ENCODE results near the gene CPT1A. TPM values are rescaled to one million over a fixed set of nuclear protein-coding genes. Genes with fewer than 3 reads are reported as not detected.

CPT1A gene
- total and polyA plus RNA-seq, 10 of the 15 experiments (the other 5 are each of a cell fraction or from before 2014, with no cell fraction given) = 1.1 to 17.5 (median 6.0) TPM

DNA sequence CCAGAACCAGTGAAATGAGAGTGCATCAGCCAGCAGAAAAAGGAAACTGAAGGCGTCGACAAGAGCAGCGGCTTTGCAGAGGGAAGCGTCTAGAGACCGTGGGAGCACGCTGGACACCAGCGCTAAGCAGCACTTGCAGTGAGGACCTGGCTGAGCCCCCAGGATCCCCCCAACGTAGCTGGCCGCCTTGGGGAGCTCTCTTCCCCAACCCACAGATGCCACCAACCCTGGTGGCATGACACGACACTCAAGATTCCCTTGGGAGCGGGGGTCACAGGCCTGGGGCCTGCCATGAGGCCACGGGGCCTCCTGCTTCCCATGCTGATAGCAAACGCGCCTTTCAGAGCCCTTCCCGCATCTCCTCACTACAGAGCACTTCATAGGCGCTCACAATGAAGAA lies 77.0 kb downstream of the CPT1A start:
- no peak overlapping the region for H2AFZ ChIP-seq (ENCODE audit: control insufficient read depth, low read depth, low read length)
- no peaks in the 10 kb centered on the region for H3K9me3 ChIP-seq (replicated peaks; ENCODE audit: control insufficient read depth, insufficient read depth, low read length)
- H3K27me3 ChIP-seq (replicated peaks in 1 of 2; ENCODE audit: control insufficient read depth in 2 of 2, insufficient read depth in 2 of 2, low read length in 1 of 2) = no peaks in the 10 kb centered on the region
- no peak for ATAC-seq
- no TSS peak for BruUV-seq (replicated peaks)
- in situ Hi-C loops (cut with MboI) = no loop called here
- H3K4me1 ChIP-seq (ENCODE audit: control insufficient read depth, insufficient read depth, low read length) = peaks cover 5% of the 10 kb centered on the region; the same call in 1 of the 2 replicates
- 89% methylated on average over 16 of the region's 16 CpGs for WGBS (ENCODE audit: insufficient coverage, insufficient replicate concordance, low lambda C conversion rate, missing lambda C conversion rate)
- intact Hi-C loops (cut with micrococcal nuclease; ENCODE audit: unreplicated experiment) = no loop called here
- no peak overlapping the region for H3K4me3 ChIP-seq
- TF ChIP-seq TAF1 (IDR thresholded peaks at IDR 0.05; ENCODE audit: borderline replicate concordance, low read depth, low read length) (no peak), DPF2 (IDR thresholded peaks at IDR 0.05) (no peak), RBBP5 (conservative IDR thresholded peaks at IDR 0.05) (no peak), ZSCAN29 (IDR thresholded peaks at IDR 0.05) (no peak), STAT3 (IDR thresholded peaks at IDR 0.05; ENCODE audit: low read depth, low read length) (no peak), ZNF217 (IDR thresholded peaks at IDR 0.05) (no peak), MYB (IDR thresholded peaks at IDR 0.05; ENCODE audit: borderline replicate concordance, low read depth, low read length) (no peak), HDGF (IDR thresholded peaks at IDR 0.05) (no peak), CHD1 (IDR thresholded peaks at IDR 0.05; ENCODE audit: low read depth, low read length) (no peak), NR2C2 (IDR thresholded peaks at IDR 0.05; ENCODE audit: borderline replicate concordance, control insufficient read depth, insufficient read length, low read depth) (no peak)
- TF ChIP-seq, protein P1, sequence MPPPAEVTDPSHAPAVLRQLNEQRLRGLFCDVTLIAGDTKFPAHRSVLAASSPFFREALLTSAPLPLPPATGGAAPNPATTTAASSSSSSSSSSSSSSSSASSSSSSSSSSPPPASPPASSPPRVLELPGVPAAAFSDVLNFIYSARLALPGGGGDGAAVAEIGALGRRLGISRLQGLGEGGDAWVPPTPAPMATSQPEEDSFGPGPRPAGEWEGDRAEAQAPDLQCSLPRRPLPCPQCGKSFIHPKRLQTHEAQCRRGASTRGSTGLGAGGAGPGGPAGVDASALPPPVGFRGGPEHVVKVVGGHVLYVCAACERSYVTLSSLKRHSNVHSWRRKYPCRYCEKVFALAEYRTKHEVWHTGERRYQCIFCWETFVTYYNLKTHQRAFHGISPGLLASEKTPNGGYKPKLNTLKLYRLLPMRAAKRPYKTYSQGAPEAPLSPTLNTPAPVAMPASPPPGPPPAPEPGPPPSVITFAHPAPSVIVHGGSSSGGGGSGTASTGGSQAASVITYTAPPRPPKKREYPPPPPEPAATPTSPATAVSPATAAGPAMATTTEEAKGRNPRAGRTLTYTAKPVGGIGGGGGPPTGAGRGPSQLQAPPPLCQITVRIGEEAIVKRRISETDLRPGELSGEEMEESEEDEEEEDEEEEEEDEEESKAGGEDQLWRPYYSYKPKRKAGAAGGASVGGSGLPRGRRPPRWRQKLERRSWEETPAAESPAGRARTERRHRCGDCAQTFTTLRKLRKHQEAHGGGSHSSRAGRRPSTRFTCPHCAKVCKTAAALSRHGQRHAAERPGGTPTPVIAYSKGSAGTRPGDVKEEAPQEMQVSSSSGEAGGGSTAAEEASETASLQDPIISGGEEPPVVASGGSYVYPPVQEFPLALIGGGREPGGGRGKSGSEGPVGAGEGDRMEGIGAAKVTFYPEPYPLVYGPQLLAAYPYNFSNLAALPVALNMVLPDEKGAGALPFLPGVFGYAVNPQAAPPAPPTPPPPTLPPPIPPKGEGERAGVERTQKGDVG (CRISPR knock-in tag; IDR thresholded peaks at IDR 0.05) = no peak
- TF ChIP-seq, protein P2, sequence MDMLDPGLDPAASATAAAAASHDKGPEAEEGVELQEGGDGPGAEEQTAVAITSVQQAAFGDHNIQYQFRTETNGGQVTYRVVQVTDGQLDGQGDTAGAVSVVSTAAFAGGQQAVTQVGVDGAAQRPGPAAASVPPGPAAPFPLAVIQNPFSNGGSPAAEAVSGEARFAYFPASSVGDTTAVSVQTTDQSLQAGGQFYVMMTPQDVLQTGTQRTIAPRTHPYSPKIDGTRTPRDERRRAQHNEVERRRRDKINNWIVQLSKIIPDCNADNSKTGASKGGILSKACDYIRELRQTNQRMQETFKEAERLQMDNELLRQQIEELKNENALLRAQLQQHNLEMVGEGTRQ (IDR thresholded peaks at IDR 0.05; ENCODE audit: borderline replicate concordance, low read depth, low read length) = no peak
- TF ChIP-seq, protein P3, sequence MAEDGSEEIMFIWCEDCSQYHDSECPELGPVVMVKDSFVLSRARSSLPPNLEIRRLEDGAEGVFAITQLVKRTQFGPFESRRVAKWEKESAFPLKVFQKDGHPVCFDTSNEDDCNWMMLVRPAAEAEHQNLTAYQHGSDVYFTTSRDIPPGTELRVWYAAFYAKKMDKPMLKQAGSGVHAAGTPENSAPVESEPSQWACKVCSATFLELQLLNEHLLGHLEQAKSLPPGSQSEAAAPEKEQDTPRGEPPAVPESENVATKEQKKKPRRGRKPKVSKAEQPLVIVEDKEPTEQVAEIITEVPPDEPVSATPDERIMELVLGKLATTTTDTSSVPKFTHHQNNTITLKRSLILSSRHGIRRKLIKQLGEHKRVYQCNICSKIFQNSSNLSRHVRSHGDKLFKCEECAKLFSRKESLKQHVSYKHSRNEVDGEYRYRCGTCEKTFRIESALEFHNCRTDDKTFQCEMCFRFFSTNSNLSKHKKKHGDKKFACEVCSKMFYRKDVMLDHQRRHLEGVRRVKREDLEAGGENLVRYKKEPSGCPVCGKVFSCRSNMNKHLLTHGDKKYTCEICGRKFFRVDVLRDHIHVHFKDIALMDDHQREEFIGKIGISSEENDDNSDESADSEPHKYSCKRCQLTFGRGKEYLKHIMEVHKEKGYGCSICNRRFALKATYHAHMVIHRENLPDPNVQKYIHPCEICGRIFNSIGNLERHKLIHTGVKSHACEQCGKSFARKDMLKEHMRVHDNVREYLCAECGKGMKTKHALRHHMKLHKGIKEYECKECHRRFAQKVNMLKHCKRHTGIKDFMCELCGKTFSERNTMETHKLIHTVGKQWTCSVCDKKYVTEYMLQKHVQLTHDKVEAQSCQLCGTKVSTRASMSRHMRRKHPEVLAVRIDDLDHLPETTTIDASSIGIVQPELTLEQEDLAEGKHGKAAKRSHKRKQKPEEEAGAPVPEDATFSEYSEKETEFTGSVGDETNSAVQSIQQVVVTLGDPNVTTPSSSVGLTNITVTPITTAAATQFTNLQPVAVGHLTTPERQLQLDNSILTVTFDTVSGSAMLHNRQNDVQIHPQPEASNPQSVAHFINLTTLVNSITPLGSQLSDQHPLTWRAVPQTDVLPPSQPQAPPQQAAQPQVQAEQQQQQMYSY (CRISPR knock-in tag; IDR thresholded peaks at IDR 0.05) = no peak
- TF ChIP-seq, protein P4, sequence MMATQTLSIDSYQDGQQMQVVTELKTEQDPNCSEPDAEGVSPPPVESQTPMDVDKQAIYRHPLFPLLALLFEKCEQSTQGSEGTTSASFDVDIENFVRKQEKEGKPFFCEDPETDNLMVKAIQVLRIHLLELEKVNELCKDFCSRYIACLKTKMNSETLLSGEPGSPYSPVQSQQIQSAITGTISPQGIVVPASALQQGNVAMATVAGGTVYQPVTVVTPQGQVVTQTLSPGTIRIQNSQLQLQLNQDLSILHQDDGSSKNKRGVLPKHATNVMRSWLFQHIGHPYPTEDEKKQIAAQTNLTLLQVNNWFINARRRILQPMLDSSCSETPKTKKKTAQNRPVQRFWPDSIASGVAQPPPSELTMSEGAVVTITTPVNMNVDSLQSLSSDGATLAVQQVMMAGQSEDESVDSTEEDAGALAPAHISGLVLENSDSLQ (IDR thresholded peaks at IDR 0.05) = no peak
- POLR2A ChIA-PET = no interaction called here
- H3K4me2 ChIP-seq (ENCODE audit: control insufficient read depth, insufficient read depth) = no peak overlapping the region
- no peak overlapping the region for H3K9ac ChIP-seq (ENCODE audit: control insufficient read depth, insufficient read depth, low read length)
- no peaks in the 10 kb centered on the region for H4K20me1 ChIP-seq (ENCODE audit: control insufficient read depth, insufficient read depth)
- peaks cover 0 to 3% of the 10 kb centered on the region in 2 experiments; a peak in 2 of 4 replicates for H3K36me3 ChIP-seq (ENCODE audit: control insufficient read depth in 2 of 2, insufficient read depth in 2 of 2, low read length in 1 of 2)
- RAD21 ChIA-PET (ENCODE audit: unreplicated experiment) = no interaction called here
- no peaks in the 10 kb centered on the region for H3K79me2 ChIP-seq (ENCODE audit: control insufficient read depth, insufficient read depth, low read length)
- FAIRE-seq = no peak
- CTCF ChIA-PET = no interaction called here
- DNase-seq (ENCODE audit: low read depth, low spot score) = no peak
- SMC1A ChIA-PET (ENCODE audit: uncharacterized antibody, unreplicated experiment) = no interaction called here
- no peak overlapping the region for H3K27ac ChIP-seq (ENCODE audit: control insufficient read depth, insufficient read depth)
